HL-60 (cell line): ENCODE data around the gene TAOK2.

Experiments used
- DNase-seq, 2 experiments: peaks; one replicate each; pipeline ENCODE4 v3.0.0-alpha.2; 2010 to 2020; ENCODE audit warnings: low read depth in 1 of 2, low spot score in 1 of 2
- H3K27ac ChIP-seq: fragments of 250-450 bp; sonication (Bioruptor Pico); replicated peaks from 2 replicates; pipeline ENCODE4 v1.5.1; 2020; ENCODE audit warnings: mild to moderate bottlenecking, moderate library complexity
- H3K27me3 ChIP-seq: fragments of 250-450 bp; sonication (Bioruptor Pico); 2 replicates; pipeline ENCODE4 v1.5.1; 2021; ENCODE audit warnings: mild to moderate bottlenecking, moderate library complexity; ENCODE audit not compliant: insufficient read depth, poor library complexity, severe bottlenecking
- H3K4me3 ChIP-seq: replicated peaks from 2 replicates; pipeline ENCODE4 v1.5.1; 2011; ENCODE audit warnings: mild to moderate bottlenecking, control low read depth, low read length; ENCODE audit not compliant: insufficient read depth
- SPI1 ChIP-seq: IDR thresholded peaks from 2 replicates; pipeline ENCODE4 v1.6.1; 2012; ENCODE audit warnings: low read depth, mild to moderate bottlenecking, borderline replicate concordance
- TF ChIP-seq, protein P1 (sequence below): IDR thresholded peaks from one replicate; pipeline ENCODE4 v1.5.1; 2011; ENCODE audit warnings: low read length, control low read depth, inconsistent platforms; ENCODE audit not compliant: insufficient read depth

Gene TAOK2

DNA sequence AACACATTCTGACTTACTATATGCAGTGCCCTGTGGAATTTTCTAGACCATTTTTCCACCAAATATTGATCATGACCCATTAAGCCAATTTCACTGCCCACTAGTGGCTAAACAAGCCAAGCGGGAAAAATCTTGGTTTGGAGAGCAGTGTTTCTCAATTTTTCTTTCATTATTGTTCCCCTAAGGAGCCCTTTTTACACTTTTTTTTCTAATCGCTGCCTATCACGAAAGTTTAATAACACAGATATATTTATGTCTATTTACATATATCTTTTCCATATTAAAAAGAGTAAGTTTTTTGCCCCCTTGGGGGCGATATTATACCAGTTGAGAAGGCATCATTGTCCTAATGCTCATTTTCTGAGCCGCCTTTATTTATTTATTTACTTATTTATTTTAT lies 68.2 kb downstream of the TAOK2 start:
- no peak overlapping the region for H3K27ac ChIP-seq
- TF ChIP-seq, protein P1, sequence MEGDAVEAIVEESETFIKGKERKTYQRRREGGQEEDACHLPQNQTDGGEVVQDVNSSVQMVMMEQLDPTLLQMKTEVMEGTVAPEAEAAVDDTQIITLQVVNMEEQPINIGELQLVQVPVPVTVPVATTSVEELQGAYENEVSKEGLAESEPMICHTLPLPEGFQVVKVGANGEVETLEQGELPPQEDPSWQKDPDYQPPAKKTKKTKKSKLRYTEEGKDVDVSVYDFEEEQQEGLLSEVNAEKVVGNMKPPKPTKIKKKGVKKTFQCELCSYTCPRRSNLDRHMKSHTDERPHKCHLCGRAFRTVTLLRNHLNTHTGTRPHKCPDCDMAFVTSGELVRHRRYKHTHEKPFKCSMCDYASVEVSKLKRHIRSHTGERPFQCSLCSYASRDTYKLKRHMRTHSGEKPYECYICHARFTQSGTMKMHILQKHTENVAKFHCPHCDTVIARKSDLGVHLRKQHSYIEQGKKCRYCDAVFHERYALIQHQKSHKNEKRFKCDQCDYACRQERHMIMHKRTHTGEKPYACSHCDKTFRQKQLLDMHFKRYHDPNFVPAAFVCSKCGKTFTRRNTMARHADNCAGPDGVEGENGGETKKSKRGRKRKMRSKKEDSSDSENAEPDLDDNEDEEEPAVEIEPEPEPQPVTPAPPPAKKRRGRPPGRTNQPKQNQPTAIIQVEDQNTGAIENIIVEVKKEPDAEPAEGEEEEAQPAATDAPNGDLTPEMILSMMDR: peak; percentile 8
- TF ChIP-seq SPI1: no peak
- no peak for DNase-seq
- H3K4me3 ChIP-seq: no peak overlapping the region
- no peaks in the 10 kb centered on the region for H3K27me3 ChIP-seq
